ENCODE results near the gene SAMD10. TPM values are rescaled to one million over a fixed set of nuclear protein-coding genes. Genes with fewer than 3 reads are reported as not detected.
"Not testable (repeated sequence)": the region's sequence is repeated elsewhere in the genome, so short reads cannot be mapped to it uniquely, and the experiment has no call there.

SAMD10 gene
- polyA plus RNA-seq, 3 donors = 0.34 to 2.4 (median 0.67) TPM

- H3K27ac Mint-ChIP-seq = no peak overlapping the region
- Histone ChIP-seq H3K79me2 (ENCODE audit: insufficient read depth, low read length) (no peaks in the 10 kb centered on the region), H3K4me3 (replicated peaks in 1 of 3; ENCODE audit: low read depth in 2 of 3, low read length in 3 of 3) (no peak overlapping the region), H2AFZ (ENCODE audit: insufficient read depth, low read depth, low read length, poor library complexity, severe bottlenecking) (no peak overlapping the region), H3K9me3 (replicated peaks in 1 of 2; ENCODE audit: control insufficient read depth in 1 of 2, insufficient read depth in 1 of 2, low read length in 2 of 2) (peaks cover 0 to 22% of the 10 kb centered on the region in 2 donors), H3K4me2 (replicated peaks; ENCODE audit: extremely low read depth, low read length, poor library complexity, severe bottlenecking) (no peak overlapping the region), H3K4me1 (ENCODE audit: control insufficient read depth in 1 of 2, insufficient read depth in 2 of 2, low read length in 2 of 2) (peaks cover 6 to 8% of the 10 kb centered on the region in 2 donors), H3K27ac (ENCODE audit: low read depth in 1 of 2, low read length in 2 of 2) (no peak overlapping the region), H3K36me3 (replicated peaks in 1 of 2; ENCODE audit: control insufficient read depth in 1 of 2, insufficient read depth in 2 of 2, low read length in 2 of 2) (peaks cover 4 to 16% of the 10 kb centered on the region in 2 donors), H4K20me1 (ENCODE audit: insufficient read depth, low read length) (no peaks in the 10 kb centered on the region), H3K27me3 (ENCODE audit: control insufficient read depth in 2 of 2, insufficient read depth in 2 of 2, low read length in 2 of 2) (no peaks in the 10 kb centered on the region), H3K9ac (ENCODE audit: insufficient read depth, low read length, poor library complexity, severe bottlenecking) (no peak overlapping the region)
- H3K4me3 Mint-ChIP-seq = no peak overlapping the region
- no peak for TF ChIP-seq CTCF (IDR thresholded peaks at IDR 0.05)
- 97% methylated on average over 12 of the region's 26 CpGs for WGBS (ENCODE audit: insufficient coverage)
- peaks cover 17 to 28% of the 10 kb centered on the region in 2 donors for H3K36me3 Mint-ChIP-seq
- intact Hi-C loops (cut with micrococcal nuclease) = no loop called here
- no peak for DNase-seq
- peaks cover 0 to 23% (median 12%) of the 10 kb centered on the region in 7 donors for H3K9me3 Mint-ChIP-seq
- H3K27me3 Mint-ChIP-seq (ENCODE audit: low read depth in 3 of 3) = peaks cover 0 to 5% (median 3%) of the 10 kb centered on the region in 3 donors
- peaks cover 4% of the 10 kb centered on the region for H3K4me1 Mint-ChIP-seq
Observed at GRCh38 chr20:63961664-63962425, 17.6 kb downstream of the SAMD10 start.

GRCh38 chr20:63960654-63961621, 18.5 kb downstream of the SAMD10 start:
- H4K20me1 ChIP-seq (ENCODE audit: insufficient read depth, low read length); H3K27me3 Mint-ChIP-seq (ENCODE audit: low read depth in 3 of 3); H3K79me2 ChIP-seq (ENCODE audit: insufficient read depth, low read length); H3K27ac ChIP-seq (ENCODE audit: low read depth in 1 of 2, low read length in 2 of 2); DNase-seq; H3K4me3 Mint-ChIP-seq; H3K27me3 ChIP-seq (ENCODE audit: control insufficient read depth in 2 of 2, insufficient read depth in 2 of 2, low read length in 2 of 2); H2AFZ ChIP-seq (ENCODE audit: insufficient read depth, low read depth, low read length, poor library complexity, severe bottlenecking); H3K9ac ChIP-seq (ENCODE audit: insufficient read depth, low read length, poor library complexity, severe bottlenecking); H3K4me2 ChIP-seq (replicated peaks; ENCODE audit: extremely low read depth, low read length, poor library complexity, severe bottlenecking); H3K4me3 ChIP-seq (replicated peaks in 1 of 3; ENCODE audit: low read depth in 2 of 3, low read length in 3 of 3); intact Hi-C loops (cut with micrococcal nuclease); H3K4me1 Mint-ChIP-seq: not testable (repeated sequence)
- Mint-ChIP-seq H3K27ac (peak overlapping the region in 1 of 7 donors; percentile 32), H3K36me3 (peaks cover 12 to 19% of the 10 kb centered on the region in 2 donors), H3K9me3 (peaks cover 0 to 14% (median 5%) of the 10 kb centered on the region in 7 donors)
- WGBS (ENCODE audit: insufficient coverage) = 87% methylated on average over 13 of the region's 15 CpGs
- peaks cover 10 to 14% of the 10 kb centered on the region in 2 donors for H3K4me1 ChIP-seq (ENCODE audit: control insufficient read depth in 1 of 2, insufficient read depth in 2 of 2, low read length in 2 of 2)
- peaks cover 4 to 11% of the 10 kb centered on the region in 2 donors for H3K36me3 ChIP-seq (replicated peaks in 1 of 2; ENCODE audit: control insufficient read depth in 1 of 2, insufficient read depth in 2 of 2, low read length in 2 of 2)
- peaks cover 0 to 13% of the 10 kb centered on the region in 2 donors for H3K9me3 ChIP-seq (replicated peaks in 1 of 2; ENCODE audit: control insufficient read depth in 1 of 2, insufficient read depth in 1 of 2, low read length in 2 of 2)
